Brain microvascular endothelial cell (primary cell): ENCODE data around the gene POLR2A.

Experiments
- DNase-seq: peaks from one replicate; pipeline ENCODE4 v3.0.0-alpha.2; 2020
- H3K27ac ChIP-seq: fragments of 250-450 bp; sonication (Bioruptor Pico); 2 replicates; pipeline ENCODE4 v1.5.1; 2020; ENCODE audit warnings: mild to moderate bottlenecking, moderate library complexity
- H3K27me3 ChIP-seq: fragments of 250-450 bp; sonication (Bioruptor Pico); replicated peaks from 2 replicates; pipeline ENCODE4 v1.5.1; 2020; ENCODE audit warnings: mild to moderate bottlenecking
- H3K36me3 ChIP-seq: fragments of 250-450 bp; sonication (Bioruptor Pico); replicated peaks from 2 replicates; pipeline ENCODE4 v1.5.1; 2020; ENCODE audit warnings: mild to moderate bottlenecking
- H3K4me3 ChIP-seq: 2 replicates; pipeline ENCODE4 v1.5.1; 2011; ENCODE audit warnings: low read depth, mild to moderate bottlenecking, control low read depth, low read length, moderate library complexity
- CTCF ChIP-seq: IDR thresholded peaks from 2 replicates; pipeline ENCODE4 v1.5.1; 2011; ENCODE audit warnings: low read depth, mild to moderate bottlenecking, moderate library complexity, low read length, control low read depth, inconsistent platforms; ENCODE audit errors: missing control alignments
- in situ Hi-C: cut with HindIII; loops from 2 replicates; pipeline ENCODE4 v1.10.0; 2017; ENCODE audit warnings: low sequenced_read_pairs, low pct_ligation_motif_present

The POLR2A gene

GRCh38 chr17:7483255-7484066, 705 bp upstream of the POLR2A start:
- Histone ChIP-seq H3K4me3 (peak overlapping the region; percentile 87), H3K36me3 (no peaks in the 10 kb centered on the region), H3K27me3 (no peaks in the 10 kb centered on the region), H3K27ac (peak overlapping the region; percentile 99)
- in situ Hi-C loops, result no loop called here
- TF ChIP-seq CTCF, result no peak
- peak; percentile 91 for DNase-seq

- Histone ChIP-seq H3K36me3 (no peaks in the 10 kb centered on the region), H3K27ac (peak overlapping the region; percentile 5), H3K27me3 (no peaks in the 10 kb centered on the region), H3K4me3 (peak overlapping the region; percentile 87)
- in situ Hi-C loops, result no loop called here
- peak; percentile 22 for TF ChIP-seq CTCF
- no peak for DNase-seq
These were observed 782 bp downstream of the POLR2A start for GRCh38 chr17:7484919-7485377.

GRCh38 chr17:7486181-7486580, 2.0 kb downstream of the POLR2A start:
- in situ Hi-C loops, result no loop called here
- no peak for TF ChIP-seq CTCF
- Histone ChIP-seq H3K27me3 (no peaks in the 10 kb centered on the region), H3K4me3 (peak overlapping the region; percentile 87), H3K27ac (no peak overlapping the region), H3K36me3 (no peaks in the 10 kb centered on the region)
- no peak for DNase-seq

GRCh38 chr17:7490144-7490543, 6.0 kb downstream of the POLR2A start:
- no peaks in the 10 kb centered on the region for H3K36me3 ChIP-seq
- no peak for TF ChIP-seq CTCF
- H3K4me3 ChIP-seq, result no peak overlapping the region
- DNase-seq, result no peak
- no peaks in the 10 kb centered on the region for H3K27me3 ChIP-seq
- no peak overlapping the region for H3K27ac ChIP-seq
- in situ Hi-C loops, result no loop called here

- no peak for TF ChIP-seq CTCF
- Histone ChIP-seq H3K36me3 (peaks cover 12% of the 10 kb centered on the region), H3K27ac (no peak overlapping the region), H3K27me3 (no peaks in the 10 kb centered on the region), H3K4me3 (no peak overlapping the region)
- DNase-seq, result no peak
- in situ Hi-C loops, result no loop called here
These were observed 7.4 kb downstream of the POLR2A start for GRCh38 chr17:7491583-7491982.

- Histone ChIP-seq H3K36me3 (peaks cover 33% of the 10 kb centered on the region), H3K27ac (no peak overlapping the region), H3K4me3 (no peak overlapping the region), H3K27me3 (no peaks in the 10 kb centered on the region)
- DNase-seq, result no peak
- in situ Hi-C loops, result no loop called here
- no peak for TF ChIP-seq CTCF
These were observed 9.8 kb downstream of the POLR2A start for GRCh38 chr17:7493941-7494340.
